T-helper 1 cell (primary cell): ENCODE results near the gene HOXA2.

Experiments used
- DNase-seq, 5 donors: peaks; one replicate each; pipeline ENCODE4 v3.0.0-alpha.2; 2012 to 2020

The HOXA2 gene

GRCh38 chr7:27111042-27111750 is 8.7 kb upstream of the HOXA2 start:
- DNase-seq = no peak

GRCh38 chr7:27110186-27111031 is 7.9 kb upstream of the HOXA2 start:
- no peak for DNase-seq

- DNase-seq = no peak
Measured at GRCh38 chr7:27109466-27110185, 7.1 kb upstream of the HOXA2 start.

- no peak for DNase-seq
Measured at GRCh38 chr7:27108390-27109127, 6.1 kb upstream of the HOXA2 start.

- no peak for DNase-seq
Measured at GRCh38 chr7:27107391-27108381, 5.2 kb upstream of the HOXA2 start.

- no peak for DNase-seq
Measured at GRCh38 chr7:27106901-27107240, 4.4 kb upstream of the HOXA2 start.

GRCh38 chr7:27106181-27106900 is 3.9 kb upstream of the HOXA2 start:
- DNase-seq = no peak

GRCh38 chr7:27105301-27106031 is 3.0 kb upstream of the HOXA2 start:
- DNase-seq = no peak

GRCh38 chr7:27104341-27105058 is 2.0 kb upstream of the HOXA2 start:
- no peak for DNase-seq

GRCh38 chr7:27103489-27104226 is 1.2 kb upstream of the HOXA2 start:
- DNase-seq = no peak

GRCh38 chr7:27101957-27102580 is 414 bp downstream of the HOXA2 start:
- DNase-seq = no peak

- no peak for DNase-seq
Measured at GRCh38 chr7:27101171-27101956, 1.1 kb downstream of the HOXA2 start.

GRCh38 chr7:27100694-27101170 is 1.8 kb downstream of the HOXA2 start:
- no peak for DNase-seq

GRCh38 chr7:27099453-27100370 is 2.8 kb downstream of the HOXA2 start:
- no peak for DNase-seq

- DNase-seq = no peak
Measured at GRCh38 chr7:27098578-27099451, 3.7 kb downstream of the HOXA2 start.
